HepG2 (cell line): ENCODE data around the gene CLDN15. TPM values are rescaled to one million over a fixed set of nuclear protein-coding genes. Genes with fewer than 3 reads are reported as not detected.

ENCODE experiments used
- AHR ChIP-seq: IDR thresholded peaks from 2 replicates; pipeline ENCODE4 v1.6.1; 2018; ENCODE audit warnings: missing genetic modification reagents, missing compliant biosample characterization
- CAMTA2 ChIP-seq: sonication (generic); formaldehyde crosslinking; IDR thresholded peaks from 2 replicates; pipeline ENCODE4 v1.4.0; 2020; ENCODE audit warnings: mild to moderate bottlenecking, missing genetic modification reagents, borderline replicate concordance
- CENPT ChIP-seq: sonication (generic); formaldehyde crosslinking; IDR thresholded peaks from 2 replicates; pipeline ENCODE4 v1.8.0; 2022; ENCODE audit warnings: low read depth, mild to moderate bottlenecking, moderate library complexity, missing genetic modification reagents
- FOXA3 ChIP-seq: IDR thresholded peaks from 2 replicates; pipeline ENCODE4 v1.6.1; 2016; ENCODE audit warnings: missing genetic modification reagents, missing compliant biosample characterization
- KAT2B ChIP-seq: fragments of 150-350 bp; IDR thresholded peaks from 2 replicates; pipeline ENCODE4 v1.6.1; 2014; ENCODE audit warnings: low read depth, low read length, borderline replicate concordance
- KAT8 ChIP-seq: IDR thresholded peaks from 2 replicates; pipeline ENCODE4 v1.6.1; 2016; ENCODE audit warnings: missing genetic modification reagents, missing compliant biosample characterization
- MAF1 ChIP-seq: sonication (generic); formaldehyde crosslinking; IDR thresholded peaks from 2 replicates; pipeline ENCODE4 v1.5.0; 2020; ENCODE audit warnings: missing genetic modification reagents, borderline replicate concordance
- MTA1 ChIP-seq: sonication (generic); formaldehyde crosslinking; IDR thresholded peaks from 2 replicates; pipeline ENCODE4 v1.4.0; 2020; ENCODE audit warnings: missing genetic modification reagents, mild to moderate bottlenecking, borderline replicate concordance
- MXI1 ChIP-seq: IDR thresholded peaks from 3 replicates; pipeline ENCODE4 v1.6.1; 2012; ENCODE audit warnings: low read depth, low read length, inconsistent platforms, borderline replicate concordance
- NFYC ChIP-seq: IDR thresholded peaks from 2 replicates; pipeline ENCODE4 v1.6.1; 2016; ENCODE audit warnings: missing genetic modification reagents, missing compliant biosample characterization
- PCBP1 ChIP-seq: fragments of 200-400 bp; formaldehyde crosslinking; IDR thresholded peaks from 2 replicates; pipeline ENCODE4 v1.6.1; 2017; ENCODE audit warnings: mild to moderate bottlenecking, low read depth, low read length, borderline replicate concordance
- PRDM4 ChIP-seq: sonication (generic); formaldehyde crosslinking; IDR thresholded peaks from 2 replicates; pipeline ENCODE4 v1.9.0; 2021; ENCODE audit warnings: missing genetic modification reagents, borderline replicate concordance
- RBFOX2 ChIP-seq: fragments of 200-400 bp; formaldehyde crosslinking; IDR thresholded peaks from 2 replicates; pipeline ENCODE4 v1.6.1; 2017; ENCODE audit warnings: low read depth, mild to moderate bottlenecking, low read length
- TARDBP ChIP-seq: sonication (generic); formaldehyde crosslinking; IDR thresholded peaks from 2 replicates; pipeline ENCODE4 v1.8.0; 2022; ENCODE audit warnings: mild to moderate bottlenecking, missing genetic modification reagents
- TCF12 ChIP-seq, 2 experiments: fragments of 450-650 bp in 1 of 2; sonication (generic) in 1 of 2; formaldehyde crosslinking in 1 of 2; IDR thresholded peaks; 2 replicates each; pipeline versions ENCODE4 v1.6.1 to v1.8.0; 2017 to 2022; ENCODE audit warnings: antibody characterized with exemption in 1 of 2, mild to moderate bottlenecking in 1 of 2, missing genetic modification reagents in 1 of 2, moderate library complexity in 1 of 2
- TIGD3 ChIP-seq: sonication (generic); formaldehyde crosslinking; IDR thresholded peaks from 2 replicates; pipeline ENCODE4 v1.5.1; 2020; ENCODE audit warnings: mild to moderate bottlenecking, missing genetic modification reagents, borderline replicate concordance
- ZMYM2 ChIP-seq: sonication (generic); formaldehyde crosslinking; IDR thresholded peaks from 2 replicates; pipeline ENCODE4 v1.8.0; 2022; ENCODE audit warnings: mild to moderate bottlenecking, missing genetic modification reagents
- ZMYM3 ChIP-seq: sonication (generic); formaldehyde crosslinking; IDR thresholded peaks from 2 replicates; pipeline ENCODE4 v1.5.1; 2020; ENCODE audit warnings: mild to moderate bottlenecking, missing genetic modification reagents
- ZNF3 ChIP-seq: IDR thresholded peaks from 2 replicates; pipeline ENCODE4 v1.7.0; 2017; ENCODE audit warnings: inconsistent platforms
- ZNF329 ChIP-seq: sonication (generic); formaldehyde crosslinking; IDR thresholded peaks from 2 replicates; pipeline ENCODE4 v1.9.0; 2021; ENCODE audit warnings: low read depth, mild to moderate bottlenecking, missing genetic modification reagents
- ZNF503 ChIP-seq: sonication (generic); formaldehyde crosslinking; IDR thresholded peaks from 2 replicates; pipeline ENCODE4 v1.4.0; 2020; ENCODE audit warnings: missing genetic modification reagents
- ZNF512 ChIP-seq: sonication (generic); formaldehyde crosslinking; IDR thresholded peaks from 2 replicates; pipeline ENCODE4 v1.4.0; 2020; ENCODE audit warnings: mild to moderate bottlenecking, missing genetic modification reagents
- polyA plus RNA-seq, 8 experiments: library from polyadenylated mRNA; depleted of rRNA in 3 of 8; stranded (reverse) in 7 of 8; unstranded in 1 of 8; fragments of >200 nt; fragmentation: Illumina TruSeq in 4 of 8; extraction: Trizol in 4 of 8; gene quantifications; 2 replicates each; pipeline versions ENCODE4 v1.2.1 to v1.2.3, GENCODE V29; 2011 to 2016; ENCODE audit warnings: low read depth in 4 of 8, missing spikeins in 1 of 8, mixed read lengths in 1 of 8; ENCODE audit not compliant: insufficient read depth in 1 of 8
- total RNA-seq, 5 experiments: library from RNA; depleted of rRNA; stranded (reverse); fragments of >200 nt; fragmentation: Illumina TruSeq; extraction: Trizol; gene quantifications; 2 replicates each; pipeline ENCODE4 v1.2.3, GENCODE V29; 2016; ENCODE audit warnings: low read depth in 1 of 5

Gene CLDN15
- total and polyA plus RNA-seq, 2 of the 13 experiments (the other 11 are each of a cell fraction or from before 2014, with no cell fraction given), result 7.1 to 17.8 TPM

- TF ChIP-seq ZNF503 (CRISPR knock-in tag) (peak; percentile 24; the same call in 1 of the 2 replicates), ZNF3 (CRISPR knock-in tag) (no peak), KAT2B (no peak), MAF1 (CRISPR knock-in tag) (peak; percentile 61; the same call in 1 of the 2 replicates), ZMYM2 (CRISPR knock-in tag) (no peak), PCBP1 (peak; percentile 84; the same call in 1 of the 2 replicates), MXI1 (peak; percentile 88), FOXA3 (CRISPR knock-in tag) (peak; percentile 81), KAT8 (CRISPR knock-in tag) (peak; percentile 84), ZMYM3 (CRISPR knock-in tag) (no peak), TARDBP (CRISPR knock-in tag) (peak; percentile 73), TIGD3 (peak; percentile 31; the same call in 1 of the 2 replicates), ZNF512 (CRISPR knock-in tag) (no peak), ZNF329 (CRISPR knock-in tag) (peak; percentile 77; the same call in 1 of the 2 replicates), RBFOX2 (peak; percentile 94), MTA1 (CRISPR knock-in tag) (no peak), CAMTA2 (CRISPR knock-in tag) (0 out of 2 replicates have a peak, but pooled peaks have one; percentile 69), PRDM4 (peak; percentile 20; the same call in 1 of the 2 replicates), CENPT (CRISPR knock-in tag) (no peak), NFYC (peak; percentile 40; the same call in 1 of the 2 replicates), TCF12 (IDR thresholded peaks at IDR 0.05) (no peak), TCF12 (CRISPR knock-in tag; IDR thresholded peaks at IDR 0.05) (peak; percentile 71; the same call in 1 of the 2 replicates), AHR (CRISPR knock-in tag) (0 out of 2 replicates have a peak, but pooled peaks have one; percentile 76)
Observed at GRCh38 chr7:101244375-101245146, 7.0 kb upstream of the CLDN15 start, which contains the start of gene FIS1 (continued).
